GM18505 (cell line): ENCODE results near the gene SMNDC1.
"Not testable (repeated sequence)": the region's sequence is repeated elsewhere in the genome, so short reads cannot be mapped to it uniquely, and the experiment has no call there.

Experiments used
- ATAC-seq: cut with Tn5 transposase; IDR thresholded peaks from one replicate; pipeline ENCODE4 v1.9.1; 2021; ENCODE audit not compliant: unreplicated experiment
- POLR2A ChIP-seq: IDR thresholded peaks from 4 replicates; pipeline ENCODE4 v1.6.1; 2011; ENCODE audit warnings: borderline replicate concordance; ENCODE audit not compliant: insufficient read depth, insufficient read length; ENCODE audit errors: extremely low read depth

The SMNDC1 gene

GRCh38 chr10:110337906-110338305, 33.2 kb upstream of the SMNDC1 start:
- no peak for ATAC-seq

GRCh38 chr10:110337401-110337800, 32.7 kb upstream of the SMNDC1 start:
- ATAC-seq: no peak
- no peak for TF ChIP-seq POLR2A

More at GRCh38 chr10:110337906-110338305, 33.2 kb upstream of the SMNDC1 start:
- TF ChIP-seq POLR2A: no peak

- no peak for TF ChIP-seq POLR2A
- no peak for ATAC-seq
These were observed 31.5 kb upstream of the SMNDC1 start for GRCh38 chr10:110336111-110336721.

GRCh38 chr10:110335314-110336064, 30.8 kb upstream of the SMNDC1 start:
- no peak for ATAC-seq
- TF ChIP-seq POLR2A: no peak

GRCh38 chr10:110334061-110334656, 29.4 kb upstream of the SMNDC1 start:
- no peak for TF ChIP-seq POLR2A
- no peak for ATAC-seq

- not testable (repeated sequence) for ATAC-seq
These were observed 26.6 kb upstream of the SMNDC1 start for GRCh38 chr10:110331226-110331795.

GRCh38 chr10:110330675-110331074, 26.0 kb upstream of the SMNDC1 start:
- ATAC-seq: no peak
- no peak for TF ChIP-seq POLR2A

GRCh38 chr10:110327262-110327914, 22.7 kb upstream of the SMNDC1 start:
- no peak for TF ChIP-seq POLR2A
- no peak for ATAC-seq

GRCh38 chr10:110326351-110327032, 21.8 kb upstream of the SMNDC1 start:
- TF ChIP-seq POLR2A: no peak
- ATAC-seq: no peak

- no peak for TF ChIP-seq POLR2A
- peak; percentile 51 for ATAC-seq
These were observed 20.1 kb upstream of the SMNDC1 start for GRCh38 chr10:110324805-110325280.

GRCh38 chr10:110324201-110324804, 19.6 kb upstream of the SMNDC1 start:
- ATAC-seq: no peak
- TF ChIP-seq POLR2A: no peak

- TF ChIP-seq POLR2A: no peak
- no peak for ATAC-seq
These were observed 18.8 kb upstream of the SMNDC1 start for GRCh38 chr10:110323503-110323902.
